Suprapubic skin (tissue), 3 donors: Measurements from ENCODE around the gene XKR3.

Source experiments
- EP300 ChIP-seq: sonication (generic); formaldehyde crosslinking; IDR thresholded peaks from one replicate; pipeline ENCODE4 v1.6.1; 2017; ENCODE audit warnings: antibody characterized with exemption
- TF ChIP-seq, protein P1 (sequence below), 2 donors: fragments of 200-600 bp in 1 of 2; fragments of 450-650 bp in 1 of 2; sonication (generic) in 1 of 2; IDR thresholded peaks; one replicate each; pipeline ENCODE4 v1.5.1; 2016 to 2019; ENCODE audit warnings: antibody characterized with exemption in 2 of 2, mild to moderate bottlenecking in 1 of 2, moderate library complexity in 1 of 2

DNA sequence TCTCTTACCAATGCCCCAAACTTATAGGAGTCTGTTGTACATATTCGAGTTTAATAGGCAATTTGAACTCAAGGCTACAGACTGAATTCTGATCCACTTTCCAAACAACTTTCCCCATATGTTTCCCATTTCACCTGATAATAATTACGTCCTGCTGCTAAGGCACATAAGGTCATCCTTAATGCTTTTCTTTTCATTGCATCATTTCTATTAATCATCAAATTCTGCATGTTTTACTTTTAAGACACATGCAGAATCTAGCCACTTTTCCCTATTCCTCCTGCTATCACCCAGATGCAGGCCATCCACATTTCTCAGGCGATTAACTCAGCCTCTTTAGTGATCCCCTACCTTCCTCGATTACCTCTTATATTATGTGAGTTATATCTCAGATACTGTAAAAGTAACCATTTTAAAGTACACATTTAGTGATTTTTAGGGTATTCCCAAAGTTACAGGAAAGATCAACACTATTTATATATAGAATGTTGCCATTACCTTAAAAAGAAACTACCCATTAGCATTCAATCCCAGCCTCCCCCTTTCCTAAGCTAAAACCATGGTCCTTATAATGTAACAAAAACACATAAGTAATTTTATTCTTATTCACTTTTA, 14.9 kb downstream of the XKR3 start:
- TF ChIP-seq, protein P1, sequence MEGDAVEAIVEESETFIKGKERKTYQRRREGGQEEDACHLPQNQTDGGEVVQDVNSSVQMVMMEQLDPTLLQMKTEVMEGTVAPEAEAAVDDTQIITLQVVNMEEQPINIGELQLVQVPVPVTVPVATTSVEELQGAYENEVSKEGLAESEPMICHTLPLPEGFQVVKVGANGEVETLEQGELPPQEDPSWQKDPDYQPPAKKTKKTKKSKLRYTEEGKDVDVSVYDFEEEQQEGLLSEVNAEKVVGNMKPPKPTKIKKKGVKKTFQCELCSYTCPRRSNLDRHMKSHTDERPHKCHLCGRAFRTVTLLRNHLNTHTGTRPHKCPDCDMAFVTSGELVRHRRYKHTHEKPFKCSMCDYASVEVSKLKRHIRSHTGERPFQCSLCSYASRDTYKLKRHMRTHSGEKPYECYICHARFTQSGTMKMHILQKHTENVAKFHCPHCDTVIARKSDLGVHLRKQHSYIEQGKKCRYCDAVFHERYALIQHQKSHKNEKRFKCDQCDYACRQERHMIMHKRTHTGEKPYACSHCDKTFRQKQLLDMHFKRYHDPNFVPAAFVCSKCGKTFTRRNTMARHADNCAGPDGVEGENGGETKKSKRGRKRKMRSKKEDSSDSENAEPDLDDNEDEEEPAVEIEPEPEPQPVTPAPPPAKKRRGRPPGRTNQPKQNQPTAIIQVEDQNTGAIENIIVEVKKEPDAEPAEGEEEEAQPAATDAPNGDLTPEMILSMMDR (IDR thresholded peaks at IDR 0.05): no peak
- no peak for TF ChIP-seq EP300
